CD4-positive, alpha-beta T cell (primary cell): ENCODE results near the gene PRKCB. TPM values are rescaled to one million over a fixed set of nuclear protein-coding genes. Genes with fewer than 3 reads are reported as not detected.

Experiments
- ATAC-seq: fragments of 200-7000 bp; cut with Tn5 transposase; one replicate; pipeline ENCODE4 v1.10.0; 2022; ENCODE audit warnings: mild to moderate bottlenecking; ENCODE audit not compliant: poor library complexity
- CTCF ChIA-PET: fragments of 350-600 bp; sonication (Branson Sonifier 250); formaldehyde crosslinking; loops from one replicate; lab custom pipeline; 2021; ENCODE audit warnings: antibody characterized with exemption, inconsistent platforms; lab: Charles Lee
- POLR2A ChIA-PET: fragments of 350-600 bp; sonication (Branson Sonifier 250); formaldehyde crosslinking; loops from one replicate; lab custom pipeline; 2021; ENCODE audit warnings: antibody characterized with exemption, inconsistent platforms; lab: Charles Lee
- DNase-seq, 14 experiments: peaks; one replicate each; pipeline ENCODE4 v3.0.0-alpha.2; 2013 to 2020; ENCODE audit warnings: mixed read lengths in 2 of 14
- H3K27ac ChIP-seq, 2 donors: one replicate each; pipeline versions ENCODE4 v1.5.1 to v1.7.0; 2013; ENCODE audit warnings: low read length in 2 of 2, low read depth in 1 of 2, mild to moderate bottlenecking in 1 of 2
- H3K27me3 ChIP-seq, 2 experiments: 1 replicate in 1 of 2; 2 replicates in 1 of 2; pipeline versions ENCODE4 v1.6.1 to v1.7.0; 2013; ENCODE audit warnings: low read length in 2 of 2, control low read depth in 1 of 2, mild to moderate bottlenecking in 1 of 2, moderate library complexity in 1 of 2; ENCODE audit not compliant: insufficient read depth in 2 of 2, control insufficient read depth in 1 of 2
- H3K36me3 ChIP-seq: one replicate; pipeline ENCODE4 v1.6.1; 2013; ENCODE audit warnings: low read length, control low read depth; ENCODE audit not compliant: insufficient read depth
- H3K4me1 ChIP-seq: one replicate; pipeline ENCODE4 v1.6.1; 2013; ENCODE audit warnings: low read length, control low read depth; ENCODE audit not compliant: insufficient read depth
- H3K4me3 ChIP-seq: one replicate; pipeline ENCODE4 v1.5.1; 2013; ENCODE audit warnings: mild to moderate bottlenecking, low read length, moderate library complexity
- H3K9me3 ChIP-seq, 2 experiments: 1 replicate in 1 of 2; 2 replicates in 1 of 2; pipeline versions ENCODE4 v1.6.1 to v1.7.0; 2013; ENCODE audit warnings: low read length in 2 of 2, mild to moderate bottlenecking in 2 of 2, control low read depth in 1 of 2, moderate library complexity in 1 of 2; ENCODE audit not compliant: control insufficient read depth in 1 of 2, insufficient read depth in 1 of 2
- H3K27ac Mint-ChIP-seq: one replicate; pipeline ENCODE4 v1.8.0; 2020; ENCODE audit warnings: mixed read lengths
- H3K27me3 Mint-ChIP-seq: one replicate; pipeline ENCODE4 v1.8.0; 2021; ENCODE audit warnings: mixed read lengths
- H3K36me3 Mint-ChIP-seq: one replicate; pipeline ENCODE4 v1.8.0; 2021; ENCODE audit warnings: low read depth, mixed read lengths
- H3K4me1 Mint-ChIP-seq: one replicate; pipeline ENCODE4 v1.8.0; 2021; ENCODE audit warnings: low read depth, mixed read lengths
- H3K4me3 Mint-ChIP-seq: one replicate; pipeline ENCODE4 v1.8.0; 2020; ENCODE audit warnings: mild to moderate bottlenecking, mixed read lengths
- H3K9me3 Mint-ChIP-seq: one replicate; pipeline ENCODE4 v1.8.0; 2020; ENCODE audit warnings: mixed read lengths
- intact Hi-C, 2 experiments: fragments of 100-400 bp; cut with DNase I in 1 of 2; cut with micrococcal nuclease in 1 of 2; formaldehyde crosslinking; loops; one replicate each; pipeline versions ENCODE4 v1.15.1 to v1.9.0; 2023 to 2025; cut with DNase I, micrococcal nuclease
- total RNA-seq, 174 experiments: library from RNA in 2 of 174; stranded (reverse) in 2 of 174; gene quantifications; one replicate each; pipeline ENCODE4 v1.2.3 and lab custom pipeline; 2021 to 2026
- TF ChIP-seq, protein P1 (sequence below): fragments of 200-600 bp; IDR thresholded peaks from one replicate; pipeline ENCODE4 v1.8.0; 2022; ENCODE audit warnings: antibody characterized with exemption, mild to moderate bottlenecking

PRKCB gene
- total RNA-seq, 2 experiments from 2014 or later: 64.7 TPM

DNA sequence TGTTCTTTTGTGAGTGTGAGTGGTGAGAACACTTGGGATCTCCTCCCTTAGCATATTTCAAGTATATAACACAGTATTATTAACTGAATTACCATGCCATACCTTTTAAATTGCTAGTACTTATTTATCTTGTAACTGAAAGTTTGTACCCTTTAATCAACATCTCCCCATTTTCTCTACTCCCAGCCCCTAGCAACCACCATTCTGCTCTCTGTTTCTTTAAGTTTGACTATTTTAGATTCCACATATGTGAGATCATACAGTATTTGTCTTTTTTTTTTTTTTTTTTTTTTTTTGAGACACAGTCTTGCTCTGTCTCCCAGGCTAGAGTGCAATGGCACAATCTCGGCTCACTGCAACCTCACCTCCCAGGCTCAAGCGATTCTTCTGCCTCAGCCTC is 302.8 kb downstream of the PRKCB start:
- Mint-ChIP-seq H3K27ac (no peak overlapping the region), H3K36me3 (peaks cover 61% of the 10 kb centered on the region), H3K27me3 (no peaks in the 10 kb centered on the region), H3K4me1 (peaks cover under 1% of the 10 kb centered on the region), H3K4me3 (no peak overlapping the region), H3K9me3 (no peaks in the 10 kb centered on the region)
- DNase-seq (no peak), ATAC-seq (no peak)
- no peak overlapping the region for H3K4me3 ChIP-seq
- no peaks in the 10 kb centered on the region for H3K9me3 ChIP-seq
- CTCF ChIA-PET: interaction anchor here (0.7 kb wide), 1 partner anchor 24 kb away, joined by 4 read pairs; no protein-coding TSS in a partner anchor
- H3K36me3 ChIP-seq: peaks cover 24% of the 10 kb centered on the region
- no peak overlapping the region for H3K27ac ChIP-seq
- intact Hi-C loops: no loop called here
- H3K4me1 ChIP-seq: no peaks in the 10 kb centered on the region
- POLR2A ChIA-PET: no interaction called here
- TF ChIP-seq, protein P1, sequence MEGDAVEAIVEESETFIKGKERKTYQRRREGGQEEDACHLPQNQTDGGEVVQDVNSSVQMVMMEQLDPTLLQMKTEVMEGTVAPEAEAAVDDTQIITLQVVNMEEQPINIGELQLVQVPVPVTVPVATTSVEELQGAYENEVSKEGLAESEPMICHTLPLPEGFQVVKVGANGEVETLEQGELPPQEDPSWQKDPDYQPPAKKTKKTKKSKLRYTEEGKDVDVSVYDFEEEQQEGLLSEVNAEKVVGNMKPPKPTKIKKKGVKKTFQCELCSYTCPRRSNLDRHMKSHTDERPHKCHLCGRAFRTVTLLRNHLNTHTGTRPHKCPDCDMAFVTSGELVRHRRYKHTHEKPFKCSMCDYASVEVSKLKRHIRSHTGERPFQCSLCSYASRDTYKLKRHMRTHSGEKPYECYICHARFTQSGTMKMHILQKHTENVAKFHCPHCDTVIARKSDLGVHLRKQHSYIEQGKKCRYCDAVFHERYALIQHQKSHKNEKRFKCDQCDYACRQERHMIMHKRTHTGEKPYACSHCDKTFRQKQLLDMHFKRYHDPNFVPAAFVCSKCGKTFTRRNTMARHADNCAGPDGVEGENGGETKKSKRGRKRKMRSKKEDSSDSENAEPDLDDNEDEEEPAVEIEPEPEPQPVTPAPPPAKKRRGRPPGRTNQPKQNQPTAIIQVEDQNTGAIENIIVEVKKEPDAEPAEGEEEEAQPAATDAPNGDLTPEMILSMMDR: no peak
- no peaks in the 10 kb centered on the region for H3K27me3 ChIP-seq

DNA sequence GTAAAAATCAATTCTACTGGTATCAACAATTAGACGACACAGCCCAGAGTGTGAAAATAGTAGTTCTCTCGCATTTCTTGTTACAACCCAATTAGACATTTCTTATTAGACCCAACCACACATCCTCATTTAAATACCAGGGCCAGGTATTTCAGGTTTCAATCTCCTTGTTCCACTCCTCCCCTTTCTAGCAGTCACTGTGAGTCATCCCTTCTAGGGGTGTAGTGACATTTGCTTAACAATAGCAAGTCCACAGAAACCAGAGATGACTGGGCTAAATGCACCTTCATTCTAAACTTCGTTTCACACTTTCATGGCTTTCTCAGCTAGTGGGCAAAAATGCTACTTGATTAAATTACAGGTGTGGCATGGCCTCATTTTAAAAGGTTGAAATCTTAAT is 303.5 kb downstream of the PRKCB start:
- TF ChIP-seq, protein P1: no peak
- Histone ChIP-seq H3K4me1 (no peaks in the 10 kb centered on the region), H3K27me3 (no peaks in the 10 kb centered on the region), H3K36me3 (peaks cover 24% of the 10 kb centered on the region), H3K9me3 (no peaks in the 10 kb centered on the region), H3K27ac (no peak overlapping the region), H3K4me3 (no peak overlapping the region)
- Mint-ChIP-seq H3K4me3 (no peak overlapping the region), H3K4me1 (no peaks in the 10 kb centered on the region), H3K27ac (no peak overlapping the region), H3K36me3 (peaks cover 63% of the 10 kb centered on the region), H3K27me3 (no peaks in the 10 kb centered on the region), H3K9me3 (no peaks in the 10 kb centered on the region)
- intact Hi-C loops: no loop called here
- ATAC-seq (no peak), DNase-seq (no peak)
- CTCF ChIA-PET: interaction anchor here (0.7 kb wide), 1 partner anchor 25 kb away, joined by 4 read pairs; no protein-coding TSS in a partner anchor
- POLR2A ChIA-PET: no interaction called here

DNA sequence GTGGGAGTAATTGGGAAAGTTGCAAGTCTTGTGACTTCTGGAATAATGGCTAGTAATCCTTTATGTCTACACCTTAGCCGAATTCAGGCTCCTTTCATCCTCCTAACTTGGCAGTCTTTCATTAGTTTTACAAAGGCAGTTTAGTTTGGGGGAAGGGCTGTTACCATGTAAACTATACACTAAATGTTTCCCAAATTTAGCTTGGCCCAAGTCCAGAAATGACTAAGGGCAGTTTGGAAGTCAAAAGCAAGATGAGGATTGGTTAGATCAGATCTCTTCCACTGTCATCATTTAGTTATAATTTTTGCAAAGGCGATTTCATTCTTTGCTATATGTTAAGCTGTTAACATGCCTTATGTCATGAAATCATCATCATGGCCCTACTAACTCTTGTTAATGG is 304.9 kb downstream of the PRKCB start:
- Histone ChIP-seq H3K27ac (no peak overlapping the region), H3K27me3 (no peaks in the 10 kb centered on the region), H3K9me3 (no peaks in the 10 kb centered on the region), H3K4me3 (no peak overlapping the region), H3K4me1 (no peaks in the 10 kb centered on the region), H3K36me3 (peaks cover 22% of the 10 kb centered on the region)
- POLR2A ChIA-PET: no interaction called here
- Mint-ChIP-seq H3K4me3 (no peak overlapping the region), H3K36me3 (peaks cover 72% of the 10 kb centered on the region), H3K27ac (no peak overlapping the region), H3K9me3 (no peaks in the 10 kb centered on the region), H3K4me1 (peaks cover 2% of the 10 kb centered on the region), H3K27me3 (no peaks in the 10 kb centered on the region)
- TF ChIP-seq, protein P1: no peak
- no peak for ATAC-seq
- intact Hi-C loops: no loop called here
- no peak for DNase-seq
- CTCF ChIA-PET: no interaction called here
